Trophoblast cell (in vitro differentiated cells and primary cell): ENCODE results near the gene GNAL.
A peak's percentile ranks its signal among the peaks of the same experiment; 100 is the strongest.

Experiments
- DNase-seq, 2 donors: peaks; one replicate each; pipeline ENCODE4 v3.0.0-alpha.2; 2016
- H2AFZ ChIP-seq: 2 replicates; pipeline ENCODE4 v1.6.1; 2013; ENCODE audit warnings: low read length, moderate library complexity, mild to moderate bottlenecking; ENCODE audit not compliant: insufficient read depth, poor library complexity
- H2AK5ac ChIP-seq: 2 replicates; pipeline ENCODE4 v1.6.1; 2013; ENCODE audit warnings: mild to moderate bottlenecking, low read length
- H2BK120ac ChIP-seq: 2 replicates; pipeline ENCODE4 v1.6.1; 2013; ENCODE audit warnings: low read length, mild to moderate bottlenecking, moderate library complexity; ENCODE audit not compliant: insufficient read depth, poor library complexity
- H2BK12ac ChIP-seq: 2 replicates; pipeline ENCODE4 v1.6.1; 2013; ENCODE audit warnings: mild to moderate bottlenecking, low read length, moderate library complexity
- H2BK5ac ChIP-seq: 2 replicates; pipeline ENCODE4 v1.6.1; 2013; ENCODE audit warnings: low read length, low read depth, moderate library complexity, mild to moderate bottlenecking; ENCODE audit not compliant: poor library complexity
- H3K14ac ChIP-seq: 2 replicates; pipeline ENCODE4 v1.6.1; 2013; ENCODE audit warnings: mild to moderate bottlenecking, low read length
- H3K18ac ChIP-seq: 2 replicates; pipeline ENCODE4 v1.6.1; 2013; ENCODE audit warnings: mild to moderate bottlenecking, low read length
- H3K23ac ChIP-seq: 2 replicates; pipeline ENCODE4 v1.6.1; 2013; ENCODE audit warnings: low read length
- H3K27ac ChIP-seq: 2 replicates; pipeline ENCODE4 v1.5.1; 2013; ENCODE audit warnings: low read depth, mild to moderate bottlenecking, inconsistent platforms, low read length, moderate library complexity
- H3K27me3 ChIP-seq: 2 replicates; pipeline ENCODE4 v1.6.1; 2013; ENCODE audit warnings: inconsistent platforms, mild to moderate bottlenecking, low read length, moderate library complexity; ENCODE audit not compliant: insufficient read depth
- H3K36me3 ChIP-seq, 2 experiments: 1 replicate in 1 of 2; 2 replicates in 1 of 2; pipeline ENCODE4 v1.6.1; 2013; ENCODE audit warnings: low read length in 2 of 2, mild to moderate bottlenecking in 2 of 2, moderate library complexity in 1 of 2; ENCODE audit not compliant: insufficient read depth in 2 of 2, control insufficient read depth in 1 of 2
- H3K4ac ChIP-seq: 2 replicates; pipeline ENCODE4 v1.6.1; 2013; ENCODE audit warnings: low read depth, mild to moderate bottlenecking, low read length, moderate library complexity
- H3K4me1 ChIP-seq, 2 experiments: 1 replicate in 1 of 2; 2 replicates in 1 of 2; pipeline ENCODE4 v1.6.1; 2013; ENCODE audit warnings: low read length in 2 of 2, mild to moderate bottlenecking in 2 of 2, moderate library complexity in 1 of 2; ENCODE audit not compliant: insufficient read depth in 2 of 2, control insufficient read depth in 1 of 2
- H3K4me2 ChIP-seq: 2 replicates; pipeline ENCODE4 v1.6.1; 2013; ENCODE audit warnings: inconsistent platforms, mild to moderate bottlenecking, low read length, moderate library complexity
- H3K4me3 ChIP-seq: 2 replicates; pipeline ENCODE4 v1.5.1; 2013; ENCODE audit warnings: mild to moderate bottlenecking, low read depth, low read length, inconsistent platforms
- H3K79me1 ChIP-seq: one replicate; pipeline ENCODE4 v1.6.1; 2013; ENCODE audit warnings: low read length
- H3K79me2 ChIP-seq: 2 replicates; pipeline ENCODE4 v1.6.1; 2013; ENCODE audit warnings: low read length, mild to moderate bottlenecking; ENCODE audit not compliant: control insufficient read depth, insufficient read depth, poor library complexity
- H3K9ac ChIP-seq: 2 replicates; pipeline ENCODE4 v1.6.1; 2013; ENCODE audit warnings: mild to moderate bottlenecking, low read length
- H3K9me3 ChIP-seq: 2 replicates; pipeline ENCODE4 v1.6.1; 2013; ENCODE audit warnings: low read depth, mild to moderate bottlenecking, control low read depth, inconsistent platforms, low read length; ENCODE audit not compliant: insufficient read depth
- H4K12ac ChIP-seq: 2 replicates; pipeline ENCODE4 v1.6.1; 2013; ENCODE audit warnings: low read depth, mild to moderate bottlenecking, low read length, moderate library complexity
- H4K8ac ChIP-seq: 2 replicates; pipeline ENCODE4 v1.6.1; 2013; ENCODE audit warnings: low read depth, mild to moderate bottlenecking, low read length, moderate library complexity
- H4K91ac ChIP-seq: one replicate; pipeline ENCODE4 v1.6.1; 2013; ENCODE audit warnings: low read depth, mild to moderate bottlenecking, low read length, moderate library complexity
- WGBS: extraction: QIAGEN DNeasy Blood & Tissue Kit; methylation state at CpG from one replicate; pipeline ENCODE4 v1.1.7; 2013; ENCODE audit warnings: missing lambda C conversion rate; ENCODE audit not compliant: insufficient read length, insufficient coverage; ENCODE audit errors: extremely low coverage; 5-methylcytosine and 5-hydroxymethylcytosine counted together

Gene GNAL

DNA sequence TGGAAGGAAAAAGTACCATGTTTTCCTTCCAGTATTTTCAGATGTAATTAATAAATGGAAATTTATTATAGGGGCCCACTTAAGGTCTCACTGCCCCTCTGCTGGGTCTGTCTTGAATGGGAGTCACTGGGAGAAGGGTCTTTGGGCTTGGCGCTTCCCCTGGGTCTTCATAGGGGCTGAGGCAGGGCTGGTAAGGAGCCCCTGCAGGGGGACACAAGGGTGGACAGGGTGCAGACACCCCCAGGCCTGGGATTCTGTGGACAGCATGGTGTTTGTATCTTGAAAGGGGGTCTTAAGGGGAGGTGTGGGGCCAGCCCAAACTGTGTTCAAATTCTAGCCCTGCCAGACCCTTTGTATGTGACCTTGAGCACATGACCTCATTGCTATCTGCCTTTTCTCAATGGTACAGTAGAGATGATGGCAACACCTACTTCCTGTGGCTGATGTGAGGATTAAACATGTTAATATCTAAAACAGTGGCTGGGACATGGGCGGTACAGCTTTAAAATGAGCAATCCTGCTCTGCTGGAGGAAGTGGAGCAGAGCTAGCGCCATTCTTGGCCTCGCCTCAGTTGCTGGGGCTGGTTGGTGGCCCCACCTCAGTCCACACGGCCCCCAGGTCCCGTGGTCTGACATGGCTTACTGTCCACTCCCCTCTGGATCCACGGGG, 71.6 kb downstream of the GNAL start:
- H2AFZ ChIP-seq, result no peak overlapping the region
- no peak overlapping the region for H4K12ac ChIP-seq
- H3K9ac ChIP-seq, result no peak overlapping the region
- H3K79me2 ChIP-seq, result no peaks in the 10 kb centered on the region
- H3K4ac ChIP-seq, result no peak overlapping the region
- no peak overlapping the region for H4K8ac ChIP-seq
- H3K4me3 ChIP-seq, result no peak overlapping the region
- no peak for DNase-seq
- no peak overlapping the region for H4K91ac ChIP-seq
- H3K27ac ChIP-seq, result no peak overlapping the region
- no peak overlapping the region for H3K23ac ChIP-seq
- no peak overlapping the region for H2BK120ac ChIP-seq
- no peak overlapping the region for H3K18ac ChIP-seq
- H2AK5ac ChIP-seq, result no peak overlapping the region
- WGBS, result no CpG with 5 or more reads among the region's 7 CpGs
- H3K36me3 ChIP-seq, result no peaks in the 10 kb centered on the region
- no peak overlapping the region for H2BK12ac ChIP-seq
- no peak overlapping the region for H2BK5ac ChIP-seq
- no peaks in the 10 kb centered on the region for H3K27me3 ChIP-seq
- H3K14ac ChIP-seq, result no peak overlapping the region
- no peaks in the 10 kb centered on the region for H3K79me1 ChIP-seq
- no peaks in the 10 kb centered on the region for H3K4me1 ChIP-seq
- H3K4me2 ChIP-seq, result no peak overlapping the region
- H3K9me3 ChIP-seq, result no peaks in the 10 kb centered on the region

- DNase-seq, result no peak
- Histone ChIP-seq H3K79me2 (no peaks in the 10 kb centered on the region), H3K4me1 (no peaks in the 10 kb centered on the region), H4K12ac (no peak overlapping the region), H2BK120ac (no peak overlapping the region), H2AK5ac (no peak overlapping the region), H3K18ac (no peak overlapping the region), H2AFZ (no peak overlapping the region), H3K79me1 (no peaks in the 10 kb centered on the region), H4K91ac (no peak overlapping the region), H3K4me2 (no peak overlapping the region), H3K4ac (no peak overlapping the region), H4K8ac (no peak overlapping the region), H2BK12ac (no peak overlapping the region), H3K27ac (no peak overlapping the region), H2BK5ac (no peak overlapping the region), H3K9me3 (no peaks in the 10 kb centered on the region), H3K23ac (no peak overlapping the region), H3K27me3 (no peaks in the 10 kb centered on the region), H3K4me3 (no peak overlapping the region), H3K9ac (no peak overlapping the region), H3K36me3 (no peaks in the 10 kb centered on the region), H3K14ac (no peak overlapping the region)
- no CpG with 5 or more reads among the region's 2 CpGs for WGBS
Observed at GRCh38 chr18:11761553-11761952, 72.5 kb downstream of the GNAL start.

- no peaks in the 10 kb centered on the region for H3K27me3 ChIP-seq
- no peak overlapping the region for H2BK5ac ChIP-seq
- WGBS, result no CpG with 5 or more reads among the region's 7 CpGs
- H2BK120ac ChIP-seq, result no peak overlapping the region
- no peak overlapping the region for H3K4me3 ChIP-seq
- DNase-seq, result no peak
- no peak overlapping the region for H4K12ac ChIP-seq
- no peaks in the 10 kb centered on the region for H3K79me1 ChIP-seq
- H3K18ac ChIP-seq, result no peak overlapping the region
- no peaks in the 10 kb centered on the region for H3K36me3 ChIP-seq
- no peak overlapping the region for H3K14ac ChIP-seq
- H3K4me1 ChIP-seq, result no peaks in the 10 kb centered on the region
- H3K23ac ChIP-seq, result no peak overlapping the region
- no peak overlapping the region for H2AK5ac ChIP-seq
- H3K79me2 ChIP-seq, result no peaks in the 10 kb centered on the region
- H3K4ac ChIP-seq, result no peak overlapping the region
- H2AFZ ChIP-seq, result no peak overlapping the region
- no peak overlapping the region for H2BK12ac ChIP-seq
- H4K8ac ChIP-seq, result no peak overlapping the region
- no peak overlapping the region for H4K91ac ChIP-seq
- H3K9ac ChIP-seq, result no peak overlapping the region
- H3K27ac ChIP-seq, result no peak overlapping the region
- no peaks in the 10 kb centered on the region for H3K9me3 ChIP-seq
- H3K4me2 ChIP-seq, result no peak overlapping the region
Observed at GRCh38 chr18:11762429-11762828, 73.4 kb downstream of the GNAL start.

GRCh38 chr18:11767329-11767728, 78.3 kb downstream of the GNAL start:
- no peak overlapping the region for H4K12ac ChIP-seq
- DNase-seq, result no peak

More at GRCh38 chr18:11767329-11767728, 78.3 kb downstream of the GNAL start:
- Histone ChIP-seq H3K4me3 (peak overlapping the region; percentile 1), H3K14ac (no peak overlapping the region), H2AFZ (no peak overlapping the region), H2AK5ac (no peak overlapping the region), H4K8ac (no peak overlapping the region), H2BK120ac (no peak overlapping the region), H3K27ac (no peak overlapping the region), H3K9ac (no peak overlapping the region), H3K27me3 (no peaks in the 10 kb centered on the region), H2BK12ac (no peak overlapping the region), H3K36me3 (no peaks in the 10 kb centered on the region), H3K4me1 (no peaks in the 10 kb centered on the region), H2BK5ac (no peak overlapping the region), H3K4ac (no peak overlapping the region), H3K79me2 (no peaks in the 10 kb centered on the region), H3K9me3 (no peaks in the 10 kb centered on the region), H3K18ac (no peak overlapping the region), H3K23ac (no peak overlapping the region), H3K79me1 (no peaks in the 10 kb centered on the region), H4K91ac (no peak overlapping the region), H3K4me2 (no peak overlapping the region)
- no CpG with 5 or more reads among the region's 6 CpGs for whole genome bisulfite sequencing
